ENCODE measurements around the gene XRCC6.
"Not testable (repeated sequence)": the region's sequence is repeated elsewhere in the genome, so short reads cannot be mapped to it uniquely, and the experiment has no call there.

Gene XRCC6

DNA sequence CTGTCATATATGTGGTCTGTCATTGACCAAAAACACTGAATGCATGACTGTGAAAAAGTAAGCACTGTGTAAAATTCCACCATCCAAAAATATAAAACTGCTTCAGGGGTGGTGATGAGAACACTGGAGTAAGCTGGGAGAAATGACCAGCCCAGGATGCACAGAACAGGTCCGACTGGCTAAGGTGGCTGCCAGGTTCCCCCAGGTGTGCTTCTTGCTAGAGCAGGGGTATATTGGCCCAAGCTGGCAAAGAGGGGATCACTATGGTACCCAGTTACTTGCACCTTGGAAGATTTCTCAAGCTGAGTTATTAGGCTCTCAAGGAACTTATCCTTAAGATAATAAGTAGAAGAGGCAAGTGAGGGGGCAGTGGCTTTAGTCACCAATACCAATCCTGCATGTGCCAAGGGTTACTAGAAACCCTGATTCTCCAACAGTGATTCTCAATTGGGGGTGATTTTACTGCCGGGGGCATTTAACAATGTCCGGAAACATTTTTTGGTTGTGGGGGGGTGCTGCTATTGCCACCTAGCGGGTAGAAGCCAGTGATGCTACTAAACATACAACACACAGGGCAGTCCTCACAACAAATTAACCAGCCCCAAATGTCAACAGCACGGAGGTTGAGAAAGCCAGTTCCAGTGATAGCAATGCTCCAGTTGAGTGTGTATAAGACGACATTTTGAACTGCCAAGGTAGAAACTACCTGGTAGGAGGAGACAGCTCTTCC is 51.9 kb downstream of the XRCC6 start:
- peaks cover 26% of the 10 kb centered on the region for H3K36me3 ChIP-seq (ENCODE audit: control insufficient read depth, low read depth, low read length)
- no peak overlapping the region for H3K9ac ChIP-seq (ENCODE audit: low read length)
- no peak overlapping the region for H3K27ac ChIP-seq (ENCODE audit: low read length)
- H3K27me3 ChIP-seq (ENCODE audit: control insufficient read depth, insufficient read depth, low read length): no peaks in the 10 kb centered on the region
- no peaks in the 10 kb centered on the region for H3K9me3 ChIP-seq (ENCODE audit: control insufficient read depth, low read depth, low read length)
- no peaks in the 10 kb centered on the region for H3K4me1 ChIP-seq (ENCODE audit: control insufficient read depth, low read depth, low read length)
- no peak overlapping the region for H3K4me3 ChIP-seq (ENCODE audit: low read length)

- no peak overlapping the region for H3K4me3 ChIP-seq (ENCODE audit: low read length)
- no peaks in the 10 kb centered on the region for H3K9me3 ChIP-seq (ENCODE audit: control insufficient read depth, low read depth, low read length)
- no peak overlapping the region for H3K27ac ChIP-seq (ENCODE audit: low read length)
- no peaks in the 10 kb centered on the region for H3K27me3 ChIP-seq (ENCODE audit: control insufficient read depth, insufficient read depth, low read length)
- H3K36me3 ChIP-seq (ENCODE audit: control insufficient read depth, low read depth, low read length): peaks cover 40% of the 10 kb centered on the region
- no peak overlapping the region for H3K9ac ChIP-seq (ENCODE audit: low read length)
- H3K4me1 ChIP-seq (ENCODE audit: control insufficient read depth, low read depth, low read length): no peaks in the 10 kb centered on the region
Measured at GRCh38 chr22:41674846-41675340, 53.8 kb downstream of the XRCC6 start.

DNA sequence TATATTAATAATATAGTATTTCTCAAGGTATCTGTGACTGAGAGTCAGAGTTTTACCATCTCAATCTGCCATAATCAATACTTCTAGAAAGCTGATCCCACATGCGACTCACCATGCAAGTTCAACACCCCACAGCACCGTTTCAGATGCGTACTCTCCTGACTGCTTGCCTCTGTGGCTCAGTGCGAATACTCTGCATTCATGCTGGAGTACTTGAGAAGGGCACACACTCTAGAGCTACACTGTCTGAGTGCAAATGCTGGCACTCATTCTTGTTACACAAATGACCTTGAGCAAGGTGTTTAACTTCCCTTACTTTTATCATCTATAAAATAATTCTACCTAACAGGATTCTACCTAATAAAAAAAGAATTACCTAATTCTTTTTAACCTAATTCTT is 55.0 kb downstream of the XRCC6 start:
- no peaks in the 10 kb centered on the region for H3K9me3 ChIP-seq (ENCODE audit: control insufficient read depth, low read depth, low read length)
- no peaks in the 10 kb centered on the region for H3K27me3 ChIP-seq (ENCODE audit: control insufficient read depth, insufficient read depth, low read length)
- no peak overlapping the region for H3K27ac ChIP-seq (ENCODE audit: low read length)
- no peaks in the 10 kb centered on the region for H3K4me1 ChIP-seq (ENCODE audit: control insufficient read depth, low read depth, low read length)
- H3K4me3 ChIP-seq (ENCODE audit: low read length): no peak overlapping the region
- H3K36me3 ChIP-seq (ENCODE audit: control insufficient read depth, low read depth, low read length): peaks cover 49% of the 10 kb centered on the region
- no peak overlapping the region for H3K9ac ChIP-seq (ENCODE audit: low read length)

- Histone ChIP-seq H3K4me3 (ENCODE audit: low read length) (peak overlapping the region; percentile 86), H3K9me3 (ENCODE audit: control insufficient read depth, low read depth, low read length) (no peaks in the 10 kb centered on the region), H3K4me1 (ENCODE audit: control insufficient read depth, low read depth, low read length) (no peaks in the 10 kb centered on the region), H3K27ac (ENCODE audit: low read length) (no peak overlapping the region), H3K27me3 (ENCODE audit: control insufficient read depth, insufficient read depth, low read length) (no peaks in the 10 kb centered on the region), H3K9ac (ENCODE audit: low read length) (peak overlapping the region; percentile 73), H3K36me3 (ENCODE audit: control insufficient read depth, low read depth, low read length) (peaks cover 31% of the 10 kb centered on the region)
Measured at GRCh38 chr22:41681616-41682015, 60.5 kb downstream of the XRCC6 start.

DNA sequence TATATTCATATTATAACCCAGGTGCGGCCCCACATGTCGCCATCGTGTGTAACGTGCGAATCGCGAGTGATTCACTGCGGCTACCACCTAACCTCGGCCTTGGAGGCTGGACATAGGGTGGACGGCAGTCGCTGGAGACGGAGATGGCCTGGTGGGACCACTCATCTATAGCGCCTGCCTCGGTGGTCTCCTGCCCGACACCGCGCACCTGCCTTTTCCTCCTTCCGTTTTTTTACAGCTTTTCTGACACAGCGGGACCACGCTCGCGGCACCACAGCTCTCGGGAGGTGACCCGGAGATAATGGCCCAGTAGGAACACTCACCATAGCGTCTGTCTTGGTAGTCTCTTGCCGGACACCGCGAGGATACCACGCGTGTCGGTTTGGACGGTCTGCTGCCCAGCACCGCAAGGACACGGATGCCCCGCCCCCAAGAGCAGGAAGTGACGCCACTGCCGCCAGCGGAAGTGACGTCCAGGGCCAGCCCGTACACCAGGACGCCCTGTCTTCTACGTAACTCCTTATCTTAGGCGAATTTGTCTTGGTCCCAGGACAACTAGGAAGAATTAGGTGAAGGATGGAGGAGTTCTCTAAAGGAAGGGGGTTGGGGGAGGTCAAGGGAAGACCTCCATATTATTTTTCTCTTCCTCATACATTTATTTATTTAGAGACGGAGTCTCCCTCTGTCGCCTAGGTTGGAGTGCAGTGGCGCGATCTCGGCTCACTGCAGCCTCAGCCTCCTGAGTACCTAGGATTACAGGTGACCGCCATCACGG is 61.1 kb downstream of the XRCC6 start:
- Histone ChIP-seq H3K9ac (ENCODE audit: low read length) (peak overlapping the region; percentile 73), H3K36me3 (ENCODE audit: control insufficient read depth, low read depth, low read length) (peaks cover 28% of the 10 kb centered on the region), H3K9me3 (ENCODE audit: control insufficient read depth, low read depth, low read length) (no peaks in the 10 kb centered on the region), H3K4me3 (ENCODE audit: low read length) (peak overlapping the region; percentile 86), H3K27ac (ENCODE audit: low read length) (peak overlapping the region; percentile 24), H3K4me1 (ENCODE audit: control insufficient read depth, low read depth, low read length) (peaks cover under 1% of the 10 kb centered on the region), H3K27me3 (ENCODE audit: control insufficient read depth, insufficient read depth, low read length) (no peaks in the 10 kb centered on the region)

GRCh38 chr22:41683052-41683451 is 62.0 kb downstream of the XRCC6 start:
- Histone ChIP-seq H3K36me3 (ENCODE audit: control insufficient read depth, low read depth, low read length) (peaks cover 23% of the 10 kb centered on the region), H3K9me3 (ENCODE audit: control insufficient read depth, low read depth, low read length) (no peaks in the 10 kb centered on the region), H3K4me1 (ENCODE audit: control insufficient read depth, low read depth, low read length) (peaks cover 5% of the 10 kb centered on the region), H3K9ac (ENCODE audit: low read length) (peak overlapping the region; percentile 73), H3K27ac (ENCODE audit: low read length) (no peak overlapping the region), H3K4me3 (ENCODE audit: low read length) (peak overlapping the region; percentile 86), H3K27me3 (ENCODE audit: control insufficient read depth, insufficient read depth, low read length) (no peaks in the 10 kb centered on the region)

DNA sequence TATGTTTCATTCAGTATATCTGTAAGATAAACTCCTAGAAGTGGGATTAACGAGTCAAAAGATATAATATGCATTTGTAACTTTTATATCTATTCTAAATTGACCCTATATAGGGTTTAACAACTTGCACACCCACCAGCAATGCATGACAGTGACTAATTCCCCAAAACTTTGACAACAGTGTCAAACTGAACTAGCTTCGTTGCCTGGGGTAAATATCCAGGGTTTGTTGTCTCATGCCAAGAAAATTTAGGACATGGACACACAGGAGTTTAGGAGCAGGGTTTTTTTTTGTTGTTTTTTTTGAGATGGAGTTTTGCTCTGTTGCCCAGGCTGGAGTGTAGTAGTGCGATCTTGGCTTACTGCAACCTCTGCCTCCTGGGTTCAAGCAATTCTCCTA is 62.5 kb downstream of the XRCC6 start:
- H3K9ac ChIP-seq (ENCODE audit: low read length): no peak overlapping the region
- H3K4me3 ChIP-seq (ENCODE audit: low read length): no peak overlapping the region
- no peak overlapping the region for H3K27ac ChIP-seq (ENCODE audit: low read length)
- no peaks in the 10 kb centered on the region for H3K27me3 ChIP-seq (ENCODE audit: control insufficient read depth, insufficient read depth, low read length)
- peaks cover 17% of the 10 kb centered on the region for H3K36me3 ChIP-seq (ENCODE audit: control insufficient read depth, low read depth, low read length)
- no peaks in the 10 kb centered on the region for H3K9me3 ChIP-seq (ENCODE audit: control insufficient read depth, low read depth, low read length)
- H3K4me1 ChIP-seq (ENCODE audit: control insufficient read depth, low read depth, low read length): peaks cover 5% of the 10 kb centered on the region

DNA sequence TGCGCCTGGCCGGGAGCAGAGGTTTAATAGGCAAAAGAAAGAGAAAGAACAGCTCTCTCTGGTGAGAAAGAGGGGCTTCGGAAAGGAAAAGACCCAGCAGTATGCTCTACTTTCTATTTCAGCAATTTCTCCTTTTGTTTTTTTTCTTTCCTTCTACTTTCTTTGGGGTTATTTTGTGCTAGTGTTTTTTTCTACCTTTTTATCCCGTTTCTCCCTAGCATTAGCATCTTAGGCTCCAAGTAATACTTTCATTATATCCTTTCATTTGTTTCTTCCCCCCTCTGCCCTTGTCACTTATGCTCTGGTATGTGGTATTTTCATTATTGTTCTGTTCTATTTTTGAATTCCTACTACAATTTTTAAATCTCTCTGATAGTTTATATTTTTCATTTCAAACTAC is 63.1 kb downstream of the XRCC6 start:
- no peak overlapping the region for H3K4me3 ChIP-seq (ENCODE audit: low read length)
- no peaks in the 10 kb centered on the region for H3K9me3 ChIP-seq (ENCODE audit: control insufficient read depth, low read depth, low read length)
- H3K9ac ChIP-seq (ENCODE audit: low read length): no peak overlapping the region
- H3K27me3 ChIP-seq (ENCODE audit: control insufficient read depth, insufficient read depth, low read length): no peaks in the 10 kb centered on the region
- H3K4me1 ChIP-seq (ENCODE audit: control insufficient read depth, low read depth, low read length): peaks cover 5% of the 10 kb centered on the region
- H3K36me3 ChIP-seq (ENCODE audit: control insufficient read depth, low read depth, low read length): peaks cover 14% of the 10 kb centered on the region
- H3K27ac ChIP-seq (ENCODE audit: low read length): no peak overlapping the region

GRCh38 chr22:41686890-41687289 is 65.8 kb downstream of the XRCC6 start:
- not testable (repeated sequence) for H3K4me3 ChIP-seq (ENCODE audit: low read length); H3K9me3 ChIP-seq (ENCODE audit: control insufficient read depth, low read depth, low read length); H3K4me1 ChIP-seq (ENCODE audit: control insufficient read depth, low read depth, low read length); H3K27me3 ChIP-seq (ENCODE audit: control insufficient read depth, insufficient read depth, low read length); H3K9ac ChIP-seq (ENCODE audit: low read length); H3K36me3 ChIP-seq (ENCODE audit: control insufficient read depth, low read depth, low read length); H3K27ac ChIP-seq (ENCODE audit: low read length)

DNA sequence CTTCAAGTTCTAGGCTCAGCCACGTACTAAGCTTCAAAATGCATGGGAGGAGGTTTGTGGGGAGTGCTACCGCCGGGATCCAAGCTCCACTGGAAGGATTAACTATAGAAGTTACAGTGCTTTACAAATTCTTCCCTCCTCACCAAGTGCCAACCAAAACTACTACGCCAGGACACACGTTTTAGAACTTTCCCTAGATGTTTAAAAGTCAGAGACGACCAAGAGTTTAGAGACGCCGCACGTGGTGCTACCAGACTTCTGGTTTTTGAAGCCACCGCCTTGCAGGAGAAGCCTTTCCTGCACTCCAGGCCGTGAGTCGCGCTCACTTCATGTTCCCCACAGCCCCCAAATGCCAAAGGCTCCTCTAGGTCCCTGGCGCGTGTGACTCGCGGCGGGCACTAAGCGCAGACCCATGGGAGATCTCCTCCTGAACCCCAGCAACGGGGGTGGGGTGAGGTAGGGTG is 66.8 kb downstream of the XRCC6 start:
- Histone ChIP-seq H3K9ac (ENCODE audit: low read length) (peak overlapping the region; percentile 90), H3K4me1 (ENCODE audit: control insufficient read depth, low read depth, low read length) (peaks cover 5% of the 10 kb centered on the region), H3K27me3 (ENCODE audit: control insufficient read depth, insufficient read depth, low read length) (no peaks in the 10 kb centered on the region), H3K4me3 (ENCODE audit: low read length) (peak overlapping the region; percentile 91), H3K36me3 (ENCODE audit: control insufficient read depth, low read depth, low read length) (no peaks in the 10 kb centered on the region), H3K27ac (ENCODE audit: low read length) (peak overlapping the region; percentile 40), H3K9me3 (ENCODE audit: control insufficient read depth, low read depth, low read length) (no peaks in the 10 kb centered on the region)

DNA sequence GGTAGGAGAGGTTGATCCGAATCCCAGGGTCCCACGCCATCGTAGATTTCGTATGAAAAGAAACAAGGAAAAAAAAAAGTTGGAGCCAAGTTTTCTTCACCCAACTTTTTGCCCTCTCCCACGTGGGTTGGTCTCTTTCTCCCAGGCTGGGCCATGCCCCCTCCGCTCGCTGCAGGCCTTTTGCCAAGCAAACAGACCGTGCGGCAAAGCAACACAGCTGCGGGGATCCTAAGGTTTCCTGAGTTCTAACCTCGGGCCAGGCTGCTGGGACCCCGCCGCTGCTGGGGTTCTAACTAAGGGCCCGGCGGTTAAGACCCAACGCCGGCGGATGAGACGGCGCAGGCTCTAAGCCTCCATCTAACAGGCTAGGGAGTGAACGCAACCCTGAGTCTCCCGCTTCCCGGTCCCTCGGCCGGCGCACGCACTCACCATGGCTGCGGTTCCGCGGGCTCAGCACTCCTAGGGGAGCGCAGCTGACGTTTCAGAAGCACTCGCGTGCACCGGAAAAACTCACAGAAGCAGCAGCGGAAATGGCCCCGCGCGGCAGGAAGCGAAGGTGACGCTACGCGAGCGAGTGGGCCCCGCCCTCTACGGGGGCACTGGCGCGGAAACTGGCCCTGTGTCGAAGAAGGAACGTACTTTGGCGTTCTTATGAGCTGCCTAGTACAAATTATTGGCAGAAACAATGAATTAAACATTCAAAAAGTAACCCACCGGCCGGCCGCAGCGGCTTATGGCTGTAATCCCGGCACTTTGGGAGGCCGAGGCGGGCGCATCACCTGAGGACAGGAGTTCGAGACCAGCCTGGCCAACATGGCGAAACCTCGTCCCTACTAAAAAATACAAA is 67.5 kb downstream of the XRCC6 start, which contains the start of gene SNU13:
TSS of gene SNU13 (minus strand) at position 503 of the 847 bp plus-strand sequence. CDS start at position 432, 71 bp downstream.
- Histone ChIP-seq H3K9ac (ENCODE audit: low read length) (peak within 1 kb of the TSS; percentile 90), H3K36me3 (ENCODE audit: control insufficient read depth, low read depth, low read length) (no peaks in the 10 kb centered on the region), H3K4me1 (ENCODE audit: control insufficient read depth, low read depth, low read length) (peaks cover 5% of the 10 kb centered on the region), H3K9me3 (ENCODE audit: control insufficient read depth, low read depth, low read length) (no peaks in the 10 kb centered on the region), H3K27ac (ENCODE audit: low read length) (peak within 1 kb of the TSS; percentile 40), H3K4me3 (ENCODE audit: low read length) (peak within 1 kb of the TSS; percentile 91), H3K27me3 (ENCODE audit: control insufficient read depth, insufficient read depth, low read length) (no peaks in the 10 kb centered on the region)
